ENCODE measurements around the gene COL4A2.

DNA sequence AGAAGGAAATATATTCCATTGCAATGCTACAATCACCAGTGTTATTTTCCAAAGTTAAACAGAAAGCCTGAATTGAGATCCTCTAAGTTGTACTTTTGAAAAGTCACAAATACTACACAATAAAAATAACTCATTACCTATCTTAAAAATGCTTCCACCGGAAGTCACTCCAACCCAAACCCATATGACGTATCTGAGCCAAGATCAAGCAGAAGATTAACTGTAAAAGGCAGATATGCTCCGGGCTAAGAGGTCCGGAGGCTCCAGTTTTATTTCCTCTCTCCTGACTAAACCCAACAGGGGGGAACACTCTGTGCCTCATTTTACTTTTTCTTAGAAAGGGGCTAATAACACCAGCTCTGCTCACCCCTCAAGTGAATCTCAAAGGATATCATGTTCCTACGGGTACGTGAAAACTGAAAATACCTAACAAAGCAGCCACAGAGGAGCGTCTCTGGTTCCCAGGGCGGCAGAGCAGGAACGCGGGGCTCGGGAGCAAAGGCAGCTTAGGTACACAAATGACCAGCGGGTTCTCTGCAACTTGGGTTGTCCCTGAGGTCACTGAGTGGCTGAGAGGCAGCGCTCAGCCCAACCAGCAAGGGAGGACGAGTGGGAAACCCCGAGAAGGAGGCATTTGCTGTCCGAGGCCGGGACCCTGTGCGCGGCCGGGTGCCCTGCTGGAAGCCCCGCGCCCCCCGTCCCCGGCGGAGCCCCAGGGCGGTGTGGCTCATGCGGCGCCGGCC is 253.7 kb downstream of the COL4A2 start:
- TF ChIP-seq JUND (IDR thresholded peaks at IDR 0.05) (no peak), YY1 (IDR thresholded peaks at IDR 0.05) (no peak), EGR1 (IDR thresholded peaks at IDR 0.05; ENCODE audit: low read depth in 2 of 2) (no peak), RAD21 (IDR thresholded peaks at IDR 0.05) (no peak), GABPA (IDR thresholded peaks at IDR 0.05 in 1 of 2, conservative IDR thresholded peaks at IDR 0.05 in 1 of 2) (peak in 1 of 2 donors; percentile 30), TAF1 (conservative IDR thresholded peaks at IDR 0.05) (no peak), HNF4G (IDR thresholded peaks at IDR 0.05) (no peak), SP1 (IDR thresholded peaks at IDR 0.05) (peak; percentile 11), RXRA (IDR thresholded peaks at IDR 0.05) (no peak)
- TF ChIP-seq, protein P1, sequence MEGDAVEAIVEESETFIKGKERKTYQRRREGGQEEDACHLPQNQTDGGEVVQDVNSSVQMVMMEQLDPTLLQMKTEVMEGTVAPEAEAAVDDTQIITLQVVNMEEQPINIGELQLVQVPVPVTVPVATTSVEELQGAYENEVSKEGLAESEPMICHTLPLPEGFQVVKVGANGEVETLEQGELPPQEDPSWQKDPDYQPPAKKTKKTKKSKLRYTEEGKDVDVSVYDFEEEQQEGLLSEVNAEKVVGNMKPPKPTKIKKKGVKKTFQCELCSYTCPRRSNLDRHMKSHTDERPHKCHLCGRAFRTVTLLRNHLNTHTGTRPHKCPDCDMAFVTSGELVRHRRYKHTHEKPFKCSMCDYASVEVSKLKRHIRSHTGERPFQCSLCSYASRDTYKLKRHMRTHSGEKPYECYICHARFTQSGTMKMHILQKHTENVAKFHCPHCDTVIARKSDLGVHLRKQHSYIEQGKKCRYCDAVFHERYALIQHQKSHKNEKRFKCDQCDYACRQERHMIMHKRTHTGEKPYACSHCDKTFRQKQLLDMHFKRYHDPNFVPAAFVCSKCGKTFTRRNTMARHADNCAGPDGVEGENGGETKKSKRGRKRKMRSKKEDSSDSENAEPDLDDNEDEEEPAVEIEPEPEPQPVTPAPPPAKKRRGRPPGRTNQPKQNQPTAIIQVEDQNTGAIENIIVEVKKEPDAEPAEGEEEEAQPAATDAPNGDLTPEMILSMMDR (IDR thresholded peaks at IDR 0.05; ENCODE audit: low read depth, low read length, missing input control): no peak
- TF ChIP-seq, protein P2, sequence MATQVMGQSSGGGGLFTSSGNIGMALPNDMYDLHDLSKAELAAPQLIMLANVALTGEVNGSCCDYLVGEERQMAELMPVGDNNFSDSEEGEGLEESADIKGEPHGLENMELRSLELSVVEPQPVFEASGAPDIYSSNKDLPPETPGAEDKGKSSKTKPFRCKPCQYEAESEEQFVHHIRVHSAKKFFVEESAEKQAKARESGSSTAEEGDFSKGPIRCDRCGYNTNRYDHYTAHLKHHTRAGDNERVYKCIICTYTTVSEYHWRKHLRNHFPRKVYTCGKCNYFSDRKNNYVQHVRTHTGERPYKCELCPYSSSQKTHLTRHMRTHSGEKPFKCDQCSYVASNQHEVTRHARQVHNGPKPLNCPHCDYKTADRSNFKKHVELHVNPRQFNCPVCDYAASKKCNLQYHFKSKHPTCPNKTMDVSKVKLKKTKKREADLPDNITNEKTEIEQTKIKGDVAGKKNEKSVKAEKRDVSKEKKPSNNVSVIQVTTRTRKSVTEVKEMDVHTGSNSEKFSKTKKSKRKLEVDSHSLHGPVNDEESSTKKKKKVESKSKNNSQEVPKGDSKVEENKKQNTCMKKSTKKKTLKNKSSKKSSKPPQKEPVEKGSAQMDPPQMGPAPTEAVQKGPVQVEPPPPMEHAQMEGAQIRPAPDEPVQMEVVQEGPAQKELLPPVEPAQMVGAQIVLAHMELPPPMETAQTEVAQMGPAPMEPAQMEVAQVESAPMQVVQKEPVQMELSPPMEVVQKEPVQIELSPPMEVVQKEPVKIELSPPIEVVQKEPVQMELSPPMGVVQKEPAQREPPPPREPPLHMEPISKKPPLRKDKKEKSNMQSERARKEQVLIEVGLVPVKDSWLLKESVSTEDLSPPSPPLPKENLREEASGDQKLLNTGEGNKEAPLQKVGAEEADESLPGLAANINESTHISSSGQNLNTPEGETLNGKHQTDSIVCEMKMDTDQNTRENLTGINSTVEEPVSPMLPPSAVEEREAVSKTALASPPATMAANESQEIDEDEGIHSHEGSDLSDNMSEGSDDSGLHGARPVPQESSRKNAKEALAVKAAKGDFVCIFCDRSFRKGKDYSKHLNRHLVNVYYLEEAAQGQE (IDR thresholded peaks at IDR 0.05): no peak
- TF ChIP-seq, protein P3, sequence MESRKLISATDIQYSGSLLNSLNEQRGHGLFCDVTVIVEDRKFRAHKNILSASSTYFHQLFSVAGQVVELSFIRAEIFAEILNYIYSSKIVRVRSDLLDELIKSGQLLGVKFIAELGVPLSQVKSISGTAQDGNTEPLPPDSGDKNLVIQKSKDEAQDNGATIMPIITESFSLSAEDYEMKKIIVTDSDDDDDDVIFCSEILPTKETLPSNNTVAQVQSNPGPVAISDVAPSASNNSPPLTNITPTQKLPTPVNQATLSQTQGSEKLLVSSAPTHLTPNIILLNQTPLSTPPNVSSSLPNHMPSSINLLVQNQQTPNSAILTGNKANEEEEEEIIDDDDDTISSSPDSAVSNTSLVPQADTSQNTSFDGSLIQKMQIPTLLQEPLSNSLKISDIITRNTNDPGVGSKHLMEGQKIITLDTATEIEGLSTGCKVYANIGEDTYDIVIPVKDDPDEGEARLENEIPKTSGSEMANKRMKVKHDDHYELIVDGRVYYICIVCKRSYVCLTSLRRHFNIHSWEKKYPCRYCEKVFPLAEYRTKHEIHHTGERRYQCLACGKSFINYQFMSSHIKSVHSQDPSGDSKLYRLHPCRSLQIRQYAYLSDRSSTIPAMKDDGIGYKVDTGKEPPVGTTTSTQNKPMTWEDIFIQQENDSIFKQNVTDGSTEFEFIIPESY (IDR thresholded peaks at IDR 0.05): no peak
- TF ChIP-seq, protein P4, sequence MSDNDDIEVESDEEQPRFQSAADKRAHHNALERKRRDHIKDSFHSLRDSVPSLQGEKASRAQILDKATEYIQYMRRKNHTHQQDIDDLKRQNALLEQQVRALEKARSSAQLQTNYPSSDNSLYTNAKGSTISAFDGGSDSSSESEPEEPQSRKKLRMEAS (IDR thresholded peaks at IDR 0.05): no peak
- TF ChIP-seq, protein P5, sequence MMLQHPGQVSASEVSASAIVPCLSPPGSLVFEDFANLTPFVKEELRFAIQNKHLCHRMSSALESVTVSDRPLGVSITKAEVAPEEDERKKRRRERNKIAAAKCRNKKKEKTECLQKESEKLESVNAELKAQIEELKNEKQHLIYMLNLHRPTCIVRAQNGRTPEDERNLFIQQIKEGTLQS (IDR thresholded peaks at IDR 0.05): no peak

Measured in liver (tissue), 3 donors.